Upper lobe of left lung (tissue), 4 donors: ENCODE results near the gene MAML2.

ENCODE experiments used
- EP300 ChIP-seq, 4 donors: sonication (generic); formaldehyde crosslinking; IDR thresholded peaks; one replicate each; pipeline ENCODE4 v1.5.1; 2017; ENCODE audit warnings: antibody characterized with exemption in 4 of 4, control low read depth in 2 of 4
- POLR2A ChIP-seq, 4 donors: fragments of 450-650 bp; IDR thresholded peaks; one replicate each; pipeline ENCODE4 v1.5.1; 2016 to 2017; ENCODE audit warnings: antibody characterized with exemption in 4 of 4, mild to moderate bottlenecking in 2 of 4
- TF ChIP-seq, protein P1 (sequence below), 6 experiments: fragments of 450-650 bp in 4 of 6; fragments of 200-600 bp in 2 of 6; sonication (generic) in 2 of 6; IDR thresholded peaks; one replicate each; pipeline ENCODE4 v1.5.1; 2016 to 2019; ENCODE audit warnings: antibody characterized with exemption in 6 of 6

DNA sequence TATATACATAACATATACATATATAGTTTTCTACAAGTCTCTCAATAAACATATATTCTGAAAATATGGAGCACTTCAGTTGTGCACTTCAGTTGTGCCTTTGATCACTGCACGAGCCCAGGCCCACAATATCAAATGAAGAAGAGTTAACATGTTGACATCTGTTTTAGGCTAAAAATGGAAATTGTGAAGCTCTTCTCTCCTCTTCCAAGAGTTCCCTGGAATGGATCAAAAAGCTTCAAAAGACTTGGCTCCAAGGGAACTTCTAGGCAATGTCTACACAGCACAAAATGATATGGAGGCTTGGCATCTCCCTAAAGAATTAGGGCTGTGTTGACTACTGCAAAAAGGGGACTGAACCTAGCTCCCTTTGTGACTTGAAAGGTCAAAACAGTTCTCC lies 36.9 kb downstream of the MAML2 start:
- TF ChIP-seq EP300 (IDR thresholded peaks at IDR 0.05) (no peak), POLR2A (IDR thresholded peaks at IDR 0.05) (no peak)
- TF ChIP-seq, protein P1, sequence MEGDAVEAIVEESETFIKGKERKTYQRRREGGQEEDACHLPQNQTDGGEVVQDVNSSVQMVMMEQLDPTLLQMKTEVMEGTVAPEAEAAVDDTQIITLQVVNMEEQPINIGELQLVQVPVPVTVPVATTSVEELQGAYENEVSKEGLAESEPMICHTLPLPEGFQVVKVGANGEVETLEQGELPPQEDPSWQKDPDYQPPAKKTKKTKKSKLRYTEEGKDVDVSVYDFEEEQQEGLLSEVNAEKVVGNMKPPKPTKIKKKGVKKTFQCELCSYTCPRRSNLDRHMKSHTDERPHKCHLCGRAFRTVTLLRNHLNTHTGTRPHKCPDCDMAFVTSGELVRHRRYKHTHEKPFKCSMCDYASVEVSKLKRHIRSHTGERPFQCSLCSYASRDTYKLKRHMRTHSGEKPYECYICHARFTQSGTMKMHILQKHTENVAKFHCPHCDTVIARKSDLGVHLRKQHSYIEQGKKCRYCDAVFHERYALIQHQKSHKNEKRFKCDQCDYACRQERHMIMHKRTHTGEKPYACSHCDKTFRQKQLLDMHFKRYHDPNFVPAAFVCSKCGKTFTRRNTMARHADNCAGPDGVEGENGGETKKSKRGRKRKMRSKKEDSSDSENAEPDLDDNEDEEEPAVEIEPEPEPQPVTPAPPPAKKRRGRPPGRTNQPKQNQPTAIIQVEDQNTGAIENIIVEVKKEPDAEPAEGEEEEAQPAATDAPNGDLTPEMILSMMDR (IDR thresholded peaks at IDR 0.05), result no peak
